Endodermal cell (in vitro differentiated cells): ENCODE measurements around the gene CLCN7. TPM values are rescaled to one million over a fixed set of nuclear protein-coding genes. Genes with fewer than 3 reads are reported as not detected.

Source experiments
- DNase-seq: peaks from one replicate; pipeline ENCODE4 v3.0.0-alpha.2; 2017
- H3K27ac ChIP-seq: 2 replicates; pipeline ENCODE4 v1.5.1; 2013; ENCODE audit warnings: mild to moderate bottlenecking, low read depth, low read length, moderate library complexity
- H3K27me3 ChIP-seq: 2 replicates; pipeline ENCODE4 v1.6.1; 2013; ENCODE audit warnings: mild to moderate bottlenecking, low read length, moderate library complexity; ENCODE audit not compliant: insufficient read depth, control insufficient read depth, poor library complexity, severe bottlenecking
- H3K36me3 ChIP-seq: 2 replicates; pipeline ENCODE4 v1.7.0; 2013; ENCODE audit warnings: mild to moderate bottlenecking, low read length, moderate library complexity; ENCODE audit not compliant: control insufficient read depth, insufficient read depth
- H3K4me1 ChIP-seq: one replicate; pipeline ENCODE4 v1.7.0; 2013; ENCODE audit warnings: low read length; ENCODE audit not compliant: control insufficient read depth, insufficient read depth
- H3K4me3 ChIP-seq: 2 replicates; pipeline ENCODE4 v1.5.1; 2013; ENCODE audit warnings: mild to moderate bottlenecking, low read length, moderate library complexity
- H3K9ac ChIP-seq: 2 replicates; pipeline ENCODE4 v1.6.1; 2013; ENCODE audit warnings: mild to moderate bottlenecking, low read length, moderate library complexity; ENCODE audit not compliant: poor library complexity, severe bottlenecking; ENCODE audit errors: extremely low read depth
- H3K9me3 ChIP-seq: 2 replicates; pipeline ENCODE4 v1.6.1; 2013; ENCODE audit warnings: mild to moderate bottlenecking, low read length, moderate library complexity; ENCODE audit not compliant: control insufficient read depth
- H3K27ac Mint-ChIP-seq: 2 replicates; pipeline ENCODE4 v1.8.0; 2020; ENCODE audit warnings: mixed read lengths
- H3K27me3 Mint-ChIP-seq: 2 replicates; pipeline ENCODE4 v1.8.0; 2021; ENCODE audit warnings: mild to moderate bottlenecking, mixed read lengths; ENCODE audit not compliant: insufficient read depth
- H3K36me3 Mint-ChIP-seq: 2 replicates; pipeline ENCODE4 v1.8.0; 2020; ENCODE audit warnings: low read depth, mixed read lengths
- H3K4me1 Mint-ChIP-seq: 2 replicates; pipeline ENCODE4 v1.8.0; 2020; ENCODE audit warnings: mixed read lengths
- H3K4me3 Mint-ChIP-seq: 2 replicates; pipeline ENCODE4 v1.8.0; 2020; ENCODE audit warnings: mild to moderate bottlenecking, moderate library complexity, mixed read lengths
- H3K9me3 Mint-ChIP-seq: 2 replicates; pipeline ENCODE4 v1.8.0; 2020; ENCODE audit warnings: mild to moderate bottlenecking, mixed read lengths
- WGBS, 2 experiments: methylation state at CpG; one replicate each; pipeline versions ENCODE4 v1.1.5 to v1.1.7; 2013; ENCODE audit warnings: missing lambda C conversion rate in 2 of 2, mixed read lengths in 1 of 2; ENCODE audit not compliant: insufficient coverage in 1 of 2, insufficient read length in 1 of 2; 5-methylcytosine and 5-hydroxymethylcytosine counted together
- total RNA-seq, 2 donors: library from RNA; stranded (reverse); fragmentation: NEBNext Ultra II Directional in 1 of 2; extraction: Animal tissue kit (Norgen Biotek cat#: 25700) in 1 of 2; gene quantifications; 2 replicates in 1 of 2; 3 replicates in 1 of 2; pipeline ENCODE4 v1.2.1, GENCODE V29; 2021
- TF ChIP-seq, protein P1 (sequence below): fragments of 200-600 bp; sonication (generic); conservative IDR thresholded peaks from 2 replicates; pipeline ENCODE4 v1.5.0; 2021; ENCODE audit warnings: antibody characterized with exemption, mild to moderate bottlenecking

CLCN7 gene
- total RNA-seq, 2 donors from 2014 or later = 94.4 to 96.7 TPM

- WGBS, 2 experiments = 89 to 94% methylated on average over 19 to 30 of the region's 30 CpGs
- H3K36me3 Mint-ChIP-seq = peaks cover 20% of the 10 kb centered on the region
- H3K9me3 ChIP-seq = no peaks in the 10 kb centered on the region
- H3K9me3 Mint-ChIP-seq = no peaks in the 10 kb centered on the region
- no peak overlapping the region for H3K4me3 Mint-ChIP-seq
- H3K27me3 Mint-ChIP-seq = no peaks in the 10 kb centered on the region
- H3K36me3 ChIP-seq = peaks cover 9% of the 10 kb centered on the region
- H3K4me3 ChIP-seq = no peak overlapping the region
- H3K27ac ChIP-seq = no peak overlapping the region
- no peak for DNase-seq
- TF ChIP-seq, protein P1, sequence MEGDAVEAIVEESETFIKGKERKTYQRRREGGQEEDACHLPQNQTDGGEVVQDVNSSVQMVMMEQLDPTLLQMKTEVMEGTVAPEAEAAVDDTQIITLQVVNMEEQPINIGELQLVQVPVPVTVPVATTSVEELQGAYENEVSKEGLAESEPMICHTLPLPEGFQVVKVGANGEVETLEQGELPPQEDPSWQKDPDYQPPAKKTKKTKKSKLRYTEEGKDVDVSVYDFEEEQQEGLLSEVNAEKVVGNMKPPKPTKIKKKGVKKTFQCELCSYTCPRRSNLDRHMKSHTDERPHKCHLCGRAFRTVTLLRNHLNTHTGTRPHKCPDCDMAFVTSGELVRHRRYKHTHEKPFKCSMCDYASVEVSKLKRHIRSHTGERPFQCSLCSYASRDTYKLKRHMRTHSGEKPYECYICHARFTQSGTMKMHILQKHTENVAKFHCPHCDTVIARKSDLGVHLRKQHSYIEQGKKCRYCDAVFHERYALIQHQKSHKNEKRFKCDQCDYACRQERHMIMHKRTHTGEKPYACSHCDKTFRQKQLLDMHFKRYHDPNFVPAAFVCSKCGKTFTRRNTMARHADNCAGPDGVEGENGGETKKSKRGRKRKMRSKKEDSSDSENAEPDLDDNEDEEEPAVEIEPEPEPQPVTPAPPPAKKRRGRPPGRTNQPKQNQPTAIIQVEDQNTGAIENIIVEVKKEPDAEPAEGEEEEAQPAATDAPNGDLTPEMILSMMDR = no peak
- no peaks in the 10 kb centered on the region for H3K27me3 ChIP-seq
- H3K4me1 ChIP-seq = no peaks in the 10 kb centered on the region
- H3K27ac Mint-ChIP-seq = no peak overlapping the region
- H3K9ac ChIP-seq = no peak overlapping the region
- no peaks in the 10 kb centered on the region for H3K4me1 Mint-ChIP-seq
These were observed 26.2 kb downstream of the CLCN7 start for GRCh38 chr16:1448536-1449116.

DNA sequence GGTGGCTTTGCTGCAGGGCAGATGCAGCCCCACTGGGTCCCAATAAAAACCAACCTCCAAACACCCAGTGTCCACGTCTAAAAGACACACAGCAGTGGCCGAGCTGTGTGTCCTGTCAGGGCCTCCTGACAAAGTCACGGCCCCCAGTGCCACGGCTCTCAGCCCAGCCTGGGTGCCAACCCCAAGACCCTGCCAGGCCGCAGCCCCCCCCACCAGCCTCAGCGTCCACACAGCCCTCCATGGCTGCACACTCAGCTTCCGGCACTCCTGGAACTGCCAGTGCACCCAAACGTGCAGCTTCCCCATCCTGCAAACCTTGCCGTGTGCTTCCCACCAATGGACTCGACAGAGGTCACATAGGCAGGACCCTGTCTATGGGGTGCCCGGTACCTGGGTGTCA, 26.9 kb downstream of the CLCN7 start:
- no peaks in the 10 kb centered on the region for H3K4me1 Mint-ChIP-seq
- 92 to 93% methylated on average over 10 to 11 of the region's 11 CpGs for WGBS, 2 experiments
- TF ChIP-seq, protein P1 = no peak
- no peaks in the 10 kb centered on the region for H3K27me3 Mint-ChIP-seq
- H3K9me3 ChIP-seq = no peaks in the 10 kb centered on the region
- H3K9ac ChIP-seq = no peak overlapping the region
- H3K36me3 Mint-ChIP-seq = peaks cover 15% of the 10 kb centered on the region
- no peak for DNase-seq
- peaks cover 9% of the 10 kb centered on the region for H3K36me3 ChIP-seq
- no peaks in the 10 kb centered on the region for H3K4me1 ChIP-seq
- no peak overlapping the region for H3K27ac ChIP-seq
- no peak overlapping the region for H3K4me3 ChIP-seq
- no peak overlapping the region for H3K27ac Mint-ChIP-seq
- H3K4me3 Mint-ChIP-seq = no peak overlapping the region
- H3K9me3 Mint-ChIP-seq = no peaks in the 10 kb centered on the region
- H3K27me3 ChIP-seq = no peaks in the 10 kb centered on the region

- TF ChIP-seq, protein P1 = no peak
- no peak overlapping the region for H3K9ac ChIP-seq
- no peak overlapping the region for H3K4me3 Mint-ChIP-seq
- no peak overlapping the region for H3K27ac Mint-ChIP-seq
- no peaks in the 10 kb centered on the region for H3K4me1 ChIP-seq
- H3K9me3 Mint-ChIP-seq = no peaks in the 10 kb centered on the region
- no peak for DNase-seq
- H3K27ac ChIP-seq = no peak overlapping the region
- H3K36me3 Mint-ChIP-seq = peaks cover 12% of the 10 kb centered on the region
- WGBS, 2 experiments = 95 to 96% methylated on average over 27 to 41 of the region's 41 CpGs
- H3K4me1 Mint-ChIP-seq = no peaks in the 10 kb centered on the region
- no peaks in the 10 kb centered on the region for H3K27me3 ChIP-seq
- H3K9me3 ChIP-seq = no peaks in the 10 kb centered on the region
- no peak overlapping the region for H3K4me3 ChIP-seq
- peaks cover 7% of the 10 kb centered on the region for H3K36me3 ChIP-seq
- H3K27me3 Mint-ChIP-seq = no peaks in the 10 kb centered on the region
These were observed 28.3 kb downstream of the CLCN7 start for GRCh38 chr16:1446296-1447080.
